ENCODE data around the gene C1GALT1C1.

Gene C1GALT1C1

GRCh38 chrX:120585702-120586101 is 44.2 kb downstream of the C1GALT1C1 start:
- DNase-seq (ENCODE audit: low read depth in 3 of 3) = no peak

Data from stimulated activated CD4-positive, alpha-beta T cell treated with anti-CD3 and anti-CD28 coated beads, TNF-alpha, amount 100 ng/mL, for 4 hours (primary cell).